K562 (cell line): ENCODE data around the gene PDZD8. TPM values are rescaled to one million over a fixed set of nuclear protein-coding genes. Genes with fewer than 3 reads are reported as not detected.

Experiments
- CEBPB ChIP-seq: fragments of 450-650 bp; IDR thresholded peaks from 2 replicates; pipeline ENCODE4 v1.6.1; 2016; ENCODE audit warnings: missing genetic modification characterization, missing compliant biosample characterization
- GTF3C2 ChIP-seq: IDR thresholded peaks from 3 replicates; pipeline ENCODE4 v1.6.1; 2011; ENCODE audit warnings: borderline replicate concordance, mild to moderate bottlenecking, moderate library complexity; ENCODE audit not compliant: insufficient read length; ENCODE audit errors: extremely low read depth
- HOXB6 ChIP-seq: fragments of 250-450 bp; sonication (Bioruptor Pico); IDR thresholded peaks from 2 replicates; pipeline ENCODE4 v1.5.1; 2022; ENCODE audit warnings: mild to moderate bottlenecking, borderline replicate concordance
- KAT8 ChIP-seq: fragments of 450-650 bp; IDR thresholded peaks from 2 replicates; pipeline ENCODE4 v1.6.1; 2016; ENCODE audit warnings: low read depth, mild to moderate bottlenecking
- NCOA6 ChIP-seq: fragments of 450-650 bp; IDR thresholded peaks from 2 replicates; pipeline ENCODE4 v1.6.1; 2017; ENCODE audit warnings: mild to moderate bottlenecking
- NEUROD1 ChIP-seq: fragments of 150-350 bp; IDR thresholded peaks from 2 replicates; pipeline ENCODE4 v1.6.1; 2014; ENCODE audit warnings: borderline replicate concordance, low read length, low read depth; ENCODE audit not compliant: partially characterized antibody
- PCBP2 ChIP-seq: fragments of 200-400 bp; formaldehyde crosslinking; IDR thresholded peaks from 2 replicates; pipeline ENCODE4 v1.6.1; 2018; ENCODE audit warnings: low read length, low read depth, mild to moderate bottlenecking, moderate library complexity; ENCODE audit not compliant: poor library complexity, severe bottlenecking
- POLR2H ChIP-seq: IDR thresholded peaks from 2 replicates; pipeline ENCODE4 v1.6.1; 2016; ENCODE audit warnings: missing genetic modification characterization, low read depth, mild to moderate bottlenecking, control low read depth, missing compliant biosample characterization, moderate library complexity
- ZNF407 ChIP-seq: fragments of 450-650 bp; IDR thresholded peaks from 2 replicates; pipeline ENCODE4 v1.6.1; 2016; ENCODE audit warnings: low read depth
- ZNF609 ChIP-seq: sonication (generic); formaldehyde crosslinking; IDR thresholded peaks from 2 replicates; pipeline ENCODE4 v1.8.1; 2023; ENCODE audit warnings: missing genetic modification reagents, mild to moderate bottlenecking, borderline replicate concordance
- polyA plus RNA-seq, 8 experiments: library from polyadenylated mRNA; depleted of rRNA in 4 of 8; stranded (reverse) in 5 of 8; unstranded in 3 of 8; fragments of >200 nt; fragmentation: Nextera tagmentation in 2 of 8; fragmentation: Illumina TruSeq in 1 of 8; extraction: Ambion mirVana in 2 of 8; extraction: Trizol in 1 of 8; gene quantifications; 2 replicates each; pipeline versions ENCODE4 v1.2.1 to v1.2.3, GENCODE V29; 2011 to 2014; ENCODE audit warnings: inconsistent platforms in 1 of 8, missing spikeins in 1 of 8
- total RNA-seq, 7 experiments: library from RNA; depleted of rRNA in 6 of 7; stranded (reverse); fragments of >200 nt in 6 of 7; fragmentation: Illumina TruSeq in 2 of 7; extraction: Trizol in 2 of 7; gene quantifications; 2 replicates each; pipeline versions ENCODE4 v1.2.1 to v1.2.3, GENCODE V29; 2011 to 2021; ENCODE audit warnings: low replicate concordance in 1 of 7

Gene PDZD8
- total and polyA plus RNA-seq, 9 of the 15 experiments (the other 6 are each of a cell fraction or from before 2014, with no cell fraction given): 5.5 to 53.4 (median 36.8) TPM

- no peak for TF ChIP-seq ZNF407
- no peak for TF ChIP-seq ZNF609
- TF ChIP-seq NCOA6: no peak
- no peak for TF ChIP-seq KAT8
- no peak for TF ChIP-seq POLR2H (tag)
- TF ChIP-seq HOXB6 (CRISPR knock-in tag): no peak
- TF ChIP-seq NEUROD1: no peak
- peak; percentile 77 for TF ChIP-seq CEBPB (tag)
- TF ChIP-seq GTF3C2: no peak
- no peak for TF ChIP-seq PCBP2
Measured at GRCh38 chr10:117364110-117364960, 10.9 kb downstream of the PDZD8 start (continued).
